Upper lobe of left lung (tissue), 6 donors: Measurements from ENCODE around the gene NEURL4. TPM values are rescaled to one million over a fixed set of nuclear protein-coding genes. Genes with fewer than 3 reads are reported as not detected.
A peak's percentile ranks its signal among the peaks of the same experiment; 100 is the strongest.

Experiments used
- ATAC-seq, 2 donors: fragments of 200-7000 bp; cut with Tn5 transposase; one replicate each; pipeline ENCODE4 v1.9.1; 2022; ENCODE audit warnings: mild to moderate bottlenecking in 2 of 2, moderate library complexity in 2 of 2; ENCODE audit not compliant: low FRiP score in 2 of 2
- DNase-seq, 2 donors: peaks; one replicate each; pipeline ENCODE4 v3.0.0-alpha.2; 2019 to 2020
- H3K27ac ChIP-seq, 4 donors: fragments of 200-600 bp; sonication (generic); one replicate each; pipeline ENCODE4 v1.5.1; 2016 to 2019
- H3K27me3 ChIP-seq, 4 donors: fragments of 200-600 bp; sonication (generic); one replicate each; pipeline ENCODE4 v1.5.1; 2017 to 2019
- H3K36me3 ChIP-seq, 4 donors: fragments of 200-600 bp; sonication (generic); one replicate each; pipeline ENCODE4 v1.5.1; 2016 to 2019
- H3K4me1 ChIP-seq, 4 donors: fragments of 200-600 bp; sonication (generic); one replicate each; pipeline ENCODE4 v1.5.1; 2018 to 2019
- H3K4me3 ChIP-seq, 4 donors: fragments of 200-600 bp; sonication (generic); one replicate each; pipeline ENCODE4 v1.5.1; 2017 to 2019; ENCODE audit warnings: mild to moderate bottlenecking in 2 of 4, moderate library complexity in 1 of 4
- H3K9me3 ChIP-seq, 4 donors: fragments of 200-600 bp; sonication (generic); one replicate each; pipeline ENCODE4 v1.5.1; 2018 to 2019
- EP300 ChIP-seq, 4 donors: sonication (generic); formaldehyde crosslinking; IDR thresholded peaks; one replicate each; pipeline ENCODE4 v1.5.1; 2017; ENCODE audit warnings: antibody characterized with exemption in 4 of 4, control low read depth in 2 of 4
- POLR2A ChIP-seq, 4 donors: fragments of 450-650 bp; IDR thresholded peaks; one replicate each; pipeline ENCODE4 v1.5.1; 2016 to 2017; ENCODE audit warnings: antibody characterized with exemption in 4 of 4, mild to moderate bottlenecking in 2 of 4
- POLR2AphosphoS5 ChIP-seq, 2 donors: sonication (generic); formaldehyde crosslinking; IDR thresholded peaks; one replicate each; pipeline ENCODE4 v1.5.1; 2017; ENCODE audit warnings: antibody characterized with exemption in 2 of 2
- WGBS, 2 donors: methylation state at CpG; one replicate each; pipeline ENCODE4 v1.1.5; 2017 to 2018; 5-methylcytosine and 5-hydroxymethylcytosine counted together
- total RNA-seq, 6 donors: library from RNA; depleted of rRNA in 4 of 6; stranded (reverse); fragments of >200 nt in 4 of 6; gene quantifications; one replicate each; pipeline versions ENCODE4 v1.1.0 to v1.2.1, GENCODE V29; 2016 to 2021
- TF ChIP-seq, protein P1 (sequence below), 6 experiments: fragments of 450-650 bp in 4 of 6; fragments of 200-600 bp in 2 of 6; sonication (generic) in 2 of 6; IDR thresholded peaks; one replicate each; pipeline ENCODE4 v1.5.1; 2016 to 2019; ENCODE audit warnings: antibody characterized with exemption in 6 of 6
- donor health status: DM: no; HTN: no; CAD: no; lungs with moderate emphysema.
- donor health status: DM: no; HTN: yes; CAD: no; lungs with severe emphysema.

Gene NEURL4
- total RNA-seq, 6 donors from 2014 or later: 14.2 to 77.5 (median 37.5) TPM

DNA sequence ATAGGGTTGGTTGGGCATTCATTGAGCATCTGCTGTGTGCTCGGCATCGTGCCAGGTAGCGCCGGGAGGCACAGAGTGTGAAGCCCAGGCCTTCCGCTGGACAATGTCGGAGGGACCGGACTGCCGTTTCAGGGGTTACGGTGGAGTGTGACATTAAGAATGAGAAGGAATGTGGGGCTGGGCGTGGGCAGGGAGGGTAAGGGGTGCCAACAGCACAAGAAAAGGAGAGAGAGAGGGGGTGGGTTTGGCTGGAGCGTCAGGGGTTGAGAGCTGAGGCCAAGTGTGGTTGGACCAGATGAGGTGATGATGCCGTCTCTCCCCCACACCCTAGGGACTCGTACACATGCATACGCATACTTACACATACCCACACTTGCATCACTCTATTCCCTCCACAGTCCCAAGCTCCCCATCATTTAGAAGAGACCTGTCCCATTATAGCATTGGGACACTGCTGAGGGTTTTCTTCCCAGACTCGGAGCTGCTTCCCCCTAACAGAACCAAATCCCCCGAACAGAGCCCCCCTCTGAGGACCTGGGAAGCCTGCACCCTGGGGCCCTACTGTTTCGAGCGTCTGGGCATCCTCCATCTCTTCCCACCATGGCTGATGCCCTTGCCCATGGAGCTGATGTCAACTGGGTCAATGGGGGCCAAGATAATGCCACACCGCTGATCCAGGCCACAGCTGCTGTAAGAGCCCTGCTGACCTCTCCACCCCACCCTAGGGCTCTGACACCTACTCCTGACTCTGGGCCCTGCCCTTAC lies 19.5 kb upstream of the NEURL4 start:
- Histone ChIP-seq H3K36me3 (peaks cover 0 to 3% (median 0%) of the 10 kb centered on the region in 4 donors), H3K9me3 (no peaks in the 10 kb centered on the region), H3K4me1 (peaks cover 32 to 39% (median 36%) of the 10 kb centered on the region in 4 donors), H3K4me3 (no peak overlapping the region), H3K27me3 (no peaks in the 10 kb centered on the region), H3K27ac (no peak overlapping the region)
- WGBS, 2 donors: 73 to 75% methylated on average over 19 of the region's 19 CpGs
- ATAC-seq (no peak), DNase-seq (no peak)
- TF ChIP-seq, protein P1, sequence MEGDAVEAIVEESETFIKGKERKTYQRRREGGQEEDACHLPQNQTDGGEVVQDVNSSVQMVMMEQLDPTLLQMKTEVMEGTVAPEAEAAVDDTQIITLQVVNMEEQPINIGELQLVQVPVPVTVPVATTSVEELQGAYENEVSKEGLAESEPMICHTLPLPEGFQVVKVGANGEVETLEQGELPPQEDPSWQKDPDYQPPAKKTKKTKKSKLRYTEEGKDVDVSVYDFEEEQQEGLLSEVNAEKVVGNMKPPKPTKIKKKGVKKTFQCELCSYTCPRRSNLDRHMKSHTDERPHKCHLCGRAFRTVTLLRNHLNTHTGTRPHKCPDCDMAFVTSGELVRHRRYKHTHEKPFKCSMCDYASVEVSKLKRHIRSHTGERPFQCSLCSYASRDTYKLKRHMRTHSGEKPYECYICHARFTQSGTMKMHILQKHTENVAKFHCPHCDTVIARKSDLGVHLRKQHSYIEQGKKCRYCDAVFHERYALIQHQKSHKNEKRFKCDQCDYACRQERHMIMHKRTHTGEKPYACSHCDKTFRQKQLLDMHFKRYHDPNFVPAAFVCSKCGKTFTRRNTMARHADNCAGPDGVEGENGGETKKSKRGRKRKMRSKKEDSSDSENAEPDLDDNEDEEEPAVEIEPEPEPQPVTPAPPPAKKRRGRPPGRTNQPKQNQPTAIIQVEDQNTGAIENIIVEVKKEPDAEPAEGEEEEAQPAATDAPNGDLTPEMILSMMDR (IDR thresholded peaks at IDR 0.05): no peak
- no peak for TF ChIP-seq POLR2AphosphoS5 (IDR thresholded peaks at IDR 0.05)
- TF ChIP-seq POLR2A (IDR thresholded peaks at IDR 0.05): no peak
- no peak for TF ChIP-seq EP300 (IDR thresholded peaks at IDR 0.05)

DNA sequence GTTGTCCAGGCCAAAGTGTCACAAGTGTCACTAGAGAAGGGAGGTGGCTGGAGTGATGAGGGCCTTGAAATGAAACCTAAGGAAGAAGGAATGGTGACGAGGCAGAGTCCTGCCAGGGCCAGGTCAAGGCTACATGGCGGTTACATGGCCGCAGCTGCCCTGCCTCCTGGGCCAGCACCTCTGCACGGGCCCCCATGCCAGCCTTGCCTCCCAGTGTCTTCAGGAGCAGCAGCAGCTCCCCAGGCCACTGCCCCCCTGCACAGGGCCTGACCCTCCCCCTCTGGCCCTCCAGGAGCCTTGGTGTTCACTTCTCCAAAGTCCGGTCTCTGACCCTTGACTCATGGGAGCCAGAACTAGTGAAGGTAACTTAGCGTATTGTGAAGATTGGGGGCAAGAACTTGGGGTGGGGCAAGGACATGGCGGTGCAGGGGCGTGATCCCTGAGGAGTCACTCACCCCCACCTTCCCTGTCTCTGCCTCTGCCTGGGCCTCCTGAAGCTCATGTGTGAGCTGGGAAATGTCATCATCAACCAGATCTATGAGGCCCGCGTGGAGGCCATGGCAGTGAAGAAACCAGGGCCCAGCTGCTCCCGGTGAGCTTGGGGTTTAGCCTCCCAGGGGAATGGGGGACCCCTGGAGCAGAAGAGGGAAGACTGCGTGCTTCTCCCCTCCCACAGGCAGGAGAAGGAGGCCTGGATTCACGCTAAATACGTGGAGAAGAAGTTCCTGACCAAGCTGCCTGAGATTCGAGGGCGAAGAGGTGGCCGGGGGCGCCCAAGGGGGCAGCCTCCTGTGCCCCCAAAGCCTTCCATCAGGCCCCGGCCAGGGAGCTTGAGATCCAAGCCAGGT lies 18.7 kb upstream of the NEURL4 start:
- Histone ChIP-seq H3K36me3 (peaks cover 0 to 9% (median 0%) of the 10 kb centered on the region in 4 donors), H3K4me3 (no peak overlapping the region), H3K27ac (no peak overlapping the region), H3K9me3 (no peaks in the 10 kb centered on the region), H3K4me1 (peaks cover 24 to 31% (median 29%) of the 10 kb centered on the region in 4 donors), H3K27me3 (no peaks in the 10 kb centered on the region)
- no peak for ATAC-seq
- TF ChIP-seq POLR2AphosphoS5 (IDR thresholded peaks at IDR 0.05): no peak
- TF ChIP-seq, protein P1 (IDR thresholded peaks at IDR 0.05): no peak
- TF ChIP-seq EP300 (IDR thresholded peaks at IDR 0.05): no peak
- TF ChIP-seq POLR2A (IDR thresholded peaks at IDR 0.05): no peak
- DNase-seq: peak in 1 of 2 donors; percentile 64
- 63 to 73% methylated on average over 10 to 19 of the region's 19 CpGs for WGBS, 2 donors

DNA sequence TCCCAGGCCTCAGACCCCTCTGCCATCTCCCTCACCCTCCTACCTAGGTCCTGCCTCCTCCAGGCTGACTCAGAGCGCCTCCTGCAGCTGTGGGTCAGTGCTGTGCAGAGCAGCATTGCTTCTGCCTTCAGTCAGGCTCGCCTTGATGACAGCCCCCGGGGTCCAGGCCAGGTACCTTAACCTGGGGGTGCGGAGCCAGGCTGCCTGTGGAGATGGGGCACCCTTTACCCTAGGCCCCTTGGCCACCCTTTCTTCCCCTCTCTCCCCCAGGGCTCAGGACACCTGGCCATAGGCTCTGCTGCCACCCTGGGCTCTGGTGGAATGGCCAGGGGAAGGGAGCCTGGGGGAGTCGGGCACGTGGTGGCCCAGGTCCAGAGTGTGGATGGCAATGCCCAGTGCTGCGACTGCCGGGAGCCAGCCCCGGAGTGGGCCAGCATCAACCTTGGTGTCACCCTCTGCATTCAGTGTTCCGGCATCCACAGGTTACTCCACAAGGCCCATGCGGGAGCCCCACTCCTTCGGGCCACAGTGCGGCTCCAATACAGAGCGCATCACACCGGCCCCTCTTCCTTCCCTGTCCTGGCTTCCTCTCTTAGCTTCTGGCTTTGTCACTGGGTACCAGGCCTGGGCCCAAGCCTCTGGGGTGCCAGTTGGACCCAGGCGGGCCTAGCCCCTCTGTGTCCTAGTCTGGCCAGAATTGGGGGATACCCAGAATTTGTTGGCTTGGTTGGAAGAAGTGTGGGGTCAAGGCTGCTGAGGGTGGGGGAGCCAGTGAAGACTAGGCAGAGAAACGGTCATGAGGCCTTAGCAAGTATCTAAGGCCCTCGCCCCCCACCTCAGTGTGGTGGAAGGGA lies 17.9 kb upstream of the NEURL4 start:
- H3K27ac ChIP-seq: no peak overlapping the region
- H3K36me3 ChIP-seq: peaks cover 0 to 9% (median 0%) of the 10 kb centered on the region in 4 donors
- no peak overlapping the region for H3K4me3 ChIP-seq
- no peaks in the 10 kb centered on the region for H3K27me3 ChIP-seq
- DNase-seq: peak in 1 of 2 donors; percentile 72
- TF ChIP-seq POLR2A (IDR thresholded peaks at IDR 0.05): no peak
- TF ChIP-seq POLR2AphosphoS5 (IDR thresholded peaks at IDR 0.05): no peak
- TF ChIP-seq EP300 (IDR thresholded peaks at IDR 0.05): no peak
- TF ChIP-seq, protein P1 (IDR thresholded peaks at IDR 0.05): no peak
- no peaks in the 10 kb centered on the region for H3K9me3 ChIP-seq
- WGBS, 2 donors: 78 to 83% methylated on average over 18 of the region's 18 CpGs
- peaks cover 18 to 25% (median 23%) of the 10 kb centered on the region in 4 donors for H3K4me1 ChIP-seq
- no peak for ATAC-seq

DNA sequence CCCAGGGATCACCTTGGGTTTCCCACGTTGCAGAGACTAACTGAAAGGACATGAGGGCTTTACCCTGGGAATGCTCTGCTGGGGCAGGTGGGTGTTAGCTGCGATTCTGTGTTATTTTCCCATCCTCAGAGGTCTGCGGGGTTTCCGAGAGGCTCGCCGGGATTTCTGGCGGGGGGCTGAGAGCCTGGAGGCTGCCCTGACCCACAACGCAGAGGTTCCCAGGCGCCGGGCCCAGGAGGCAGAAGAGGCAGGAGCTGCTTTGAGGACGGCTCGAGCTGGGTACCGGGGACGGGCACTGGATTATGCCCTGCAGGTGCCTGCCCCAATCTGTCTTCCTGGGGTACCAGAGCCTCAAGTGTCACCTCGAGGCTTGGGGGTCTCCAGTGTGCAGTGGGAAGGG lies 14.1 kb upstream of the NEURL4 start:
- 50 to 82% methylated on average over 3 to 15 of the region's 15 CpGs for WGBS, 2 donors
- ATAC-seq (no peak), DNase-seq (no peak)
- H3K4me3 ChIP-seq: no peak overlapping the region
- no peaks in the 10 kb centered on the region for H3K4me1 ChIP-seq
- H3K27ac ChIP-seq: no peak overlapping the region
- TF ChIP-seq POLR2A (IDR thresholded peaks at IDR 0.05): no peak
- no peak for TF ChIP-seq POLR2AphosphoS5 (IDR thresholded peaks at IDR 0.05)
- TF ChIP-seq, protein P1 (IDR thresholded peaks at IDR 0.05): no peak
- H3K36me3 ChIP-seq: peaks cover 0 to 9% (median 0%) of the 10 kb centered on the region in 4 donors
- H3K27me3 ChIP-seq: no peaks in the 10 kb centered on the region
- no peaks in the 10 kb centered on the region for H3K9me3 ChIP-seq
